ENCODE data around the gene CNTNAP2. TPM values are rescaled to one million over a fixed set of nuclear protein-coding genes. Genes with fewer than 3 reads are reported as not detected.
"Not testable (repeated sequence)": the region's sequence is repeated elsewhere in the genome, so short reads cannot be mapped to it uniquely, and the experiment has no call there.

CNTNAP2 gene
- total RNA-seq, 1 donor from 2014 or later: 9.2 TPM

GRCh38 chr7:146892151-146892550 is 775.5 kb downstream of the CNTNAP2 start:
- TF ChIP-seq, protein P1, sequence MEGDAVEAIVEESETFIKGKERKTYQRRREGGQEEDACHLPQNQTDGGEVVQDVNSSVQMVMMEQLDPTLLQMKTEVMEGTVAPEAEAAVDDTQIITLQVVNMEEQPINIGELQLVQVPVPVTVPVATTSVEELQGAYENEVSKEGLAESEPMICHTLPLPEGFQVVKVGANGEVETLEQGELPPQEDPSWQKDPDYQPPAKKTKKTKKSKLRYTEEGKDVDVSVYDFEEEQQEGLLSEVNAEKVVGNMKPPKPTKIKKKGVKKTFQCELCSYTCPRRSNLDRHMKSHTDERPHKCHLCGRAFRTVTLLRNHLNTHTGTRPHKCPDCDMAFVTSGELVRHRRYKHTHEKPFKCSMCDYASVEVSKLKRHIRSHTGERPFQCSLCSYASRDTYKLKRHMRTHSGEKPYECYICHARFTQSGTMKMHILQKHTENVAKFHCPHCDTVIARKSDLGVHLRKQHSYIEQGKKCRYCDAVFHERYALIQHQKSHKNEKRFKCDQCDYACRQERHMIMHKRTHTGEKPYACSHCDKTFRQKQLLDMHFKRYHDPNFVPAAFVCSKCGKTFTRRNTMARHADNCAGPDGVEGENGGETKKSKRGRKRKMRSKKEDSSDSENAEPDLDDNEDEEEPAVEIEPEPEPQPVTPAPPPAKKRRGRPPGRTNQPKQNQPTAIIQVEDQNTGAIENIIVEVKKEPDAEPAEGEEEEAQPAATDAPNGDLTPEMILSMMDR (conservative IDR thresholded peaks at IDR 0.05; ENCODE audit: low read depth, low read length): no peak
- no peak for DNase-seq (ENCODE audit: low read depth)
- H3K4me3 ChIP-seq (ENCODE audit: low read depth, low read length): no peak overlapping the region

DNA sequence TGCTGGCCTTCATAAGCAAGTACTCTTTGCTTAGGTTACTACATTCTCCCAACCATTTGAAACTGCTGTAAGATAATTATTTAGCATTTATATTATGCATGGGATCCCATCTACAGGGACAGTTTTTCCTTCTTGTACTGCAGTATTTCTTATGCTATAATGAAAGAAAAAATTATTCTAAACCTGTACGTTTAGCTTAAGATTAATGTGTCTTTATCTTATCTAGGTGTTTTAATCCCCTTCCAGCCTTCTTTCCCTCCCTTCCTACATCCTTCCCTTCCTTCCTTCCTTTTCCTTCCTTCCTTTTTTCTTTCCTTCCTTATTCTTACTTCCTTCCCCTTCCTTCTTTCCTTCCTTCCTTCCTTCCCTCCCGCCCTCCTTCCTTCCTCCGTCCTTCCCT is 778.3 kb downstream of the CNTNAP2 start:
- DNase-seq (ENCODE audit: low read depth): no peak
- no peak overlapping the region for H3K4me3 ChIP-seq (ENCODE audit: low read depth, low read length)
- TF ChIP-seq, protein P1 (conservative IDR thresholded peaks at IDR 0.05; ENCODE audit: low read depth, low read length): no peak

DNA sequence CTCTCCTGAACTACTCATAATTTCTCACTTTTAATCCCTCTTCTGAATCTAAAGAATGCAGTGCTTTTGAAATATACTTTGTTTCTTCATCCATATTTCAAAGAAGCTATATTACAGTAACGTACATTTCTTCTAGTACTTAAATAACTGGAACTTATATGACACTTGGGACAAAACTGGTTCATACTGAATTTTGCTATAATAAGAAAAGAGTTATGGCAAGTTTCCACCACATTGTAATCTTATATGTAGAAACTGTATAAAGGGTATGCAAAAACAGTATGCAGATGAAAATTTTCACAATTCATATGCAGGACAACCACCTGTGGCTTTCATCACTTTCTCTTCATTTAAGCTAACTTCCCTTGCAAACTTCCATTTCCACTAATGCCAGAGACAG is 785.7 kb downstream of the CNTNAP2 start:
- TF ChIP-seq, protein P1 (conservative IDR thresholded peaks at IDR 0.05; ENCODE audit: low read depth, low read length): no peak
- no peak for DNase-seq (ENCODE audit: low read depth)
- no peak overlapping the region for H3K4me3 ChIP-seq (ENCODE audit: low read depth, low read length)

DNA sequence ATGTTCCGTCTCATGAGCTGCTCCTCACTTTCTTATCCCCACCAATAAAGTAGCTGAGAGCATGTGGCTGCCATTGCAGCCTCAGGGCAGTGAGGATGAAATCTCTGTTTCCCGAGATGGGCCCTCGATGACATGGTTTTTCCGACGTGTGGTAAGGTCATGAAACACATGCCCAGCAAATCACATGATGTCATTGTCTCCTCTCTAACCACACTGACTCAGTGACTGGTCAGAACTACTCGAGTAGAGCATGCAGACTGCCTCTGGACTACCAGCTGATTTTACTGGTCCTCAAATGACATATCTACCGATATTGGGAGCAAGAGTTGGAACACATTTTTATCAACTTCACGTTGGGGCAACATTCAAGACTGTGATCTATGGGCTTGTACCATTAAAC is 786.1 kb downstream of the CNTNAP2 start:
- TF ChIP-seq, protein P1 (conservative IDR thresholded peaks at IDR 0.05; ENCODE audit: low read depth, low read length): no peak
- DNase-seq (ENCODE audit: low read depth): no peak
- no peak overlapping the region for H3K4me3 ChIP-seq (ENCODE audit: low read depth, low read length)

GRCh38 chr7:146905746-146906145 is 789.1 kb downstream of the CNTNAP2 start:
- H3K4me3 ChIP-seq (ENCODE audit: low read depth, low read length): not testable (repeated sequence)

DNA sequence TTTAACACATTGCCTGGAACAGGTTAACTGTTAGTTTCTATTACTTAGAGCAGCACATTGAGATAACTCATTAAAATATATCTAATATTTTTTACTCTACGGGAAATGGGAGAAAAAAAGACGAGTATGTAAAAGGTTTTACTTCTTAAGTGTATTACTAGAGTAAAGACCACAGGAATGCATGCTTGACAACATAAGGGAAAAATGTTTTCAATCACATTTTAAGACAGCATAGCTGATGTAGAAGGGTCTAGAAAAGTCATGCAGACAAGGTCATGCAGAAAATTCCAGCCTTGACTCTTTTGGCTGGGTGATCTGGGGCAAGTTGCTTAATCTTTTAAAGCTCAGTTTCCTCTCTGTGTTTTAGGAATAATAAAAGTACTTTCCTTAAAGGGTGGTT is 806.2 kb downstream of the CNTNAP2 start:
- TF ChIP-seq, protein P1 (conservative IDR thresholded peaks at IDR 0.05; ENCODE audit: low read depth, low read length): no peak
- H3K4me3 ChIP-seq (ENCODE audit: low read depth, low read length): no peak overlapping the region
- DNase-seq (ENCODE audit: low read depth): no peak

More at GRCh38 chr7:146905746-146906145, 789.1 kb downstream of the CNTNAP2 start:
- DNase-seq (ENCODE audit: low read depth): not testable (repeated sequence)

GRCh38 chr7:146926841-146927240 is 810.2 kb downstream of the CNTNAP2 start:
- H3K4me3 ChIP-seq (ENCODE audit: low read depth, low read length): no peak overlapping the region
- TF ChIP-seq, protein P1 (conservative IDR thresholded peaks at IDR 0.05; ENCODE audit: low read depth, low read length): no peak
- no peak for DNase-seq (ENCODE audit: low read depth)
